B cell (primary cell): ENCODE results near the gene FBXW9.

Experiments used
- CTCF ChIP-seq: fragments of 200-600 bp; IDR thresholded peaks from one replicate; pipeline ENCODE4 v1.8.0; 2022; ENCODE audit warnings: antibody characterized with exemption, mild to moderate bottlenecking
- EZH2 ChIP-seq: IDR thresholded peaks from 2 replicates; pipeline ENCODE4 v1.6.1; 2012; ENCODE audit warnings: borderline replicate concordance, low read depth, mild to moderate bottlenecking, moderate library complexity, low read length; ENCODE audit not compliant: insufficient read depth, poor library complexity, severe bottlenecking

DNA sequence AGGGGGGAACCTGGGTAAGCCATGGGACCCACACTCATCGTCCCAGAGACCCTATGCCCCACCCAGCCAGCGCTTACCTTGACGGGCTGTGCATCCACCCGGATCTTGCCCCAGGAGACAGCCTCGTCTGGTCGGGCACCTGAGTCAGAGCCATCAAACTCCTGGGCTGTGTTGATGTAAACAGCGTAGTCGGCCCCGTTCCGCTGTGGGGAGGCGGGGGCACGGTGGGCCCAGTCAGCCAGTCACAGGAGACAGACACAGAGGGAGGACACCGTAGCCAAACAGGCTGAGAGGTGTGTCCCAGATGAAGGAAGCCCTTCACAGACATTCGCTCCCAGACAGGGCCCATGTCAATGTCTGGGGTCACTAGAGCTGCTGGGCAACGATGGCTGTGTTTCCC is 20.5 kb downstream of the FBXW9 start:
- TF ChIP-seq CTCF (no peak), EZH2 (no peak)
